Activated naive CD8-positive, alpha-beta T cell (primary cell): ENCODE measurements around the gene NDUFV3.
"Not testable (repeated sequence)": the region's sequence is repeated elsewhere in the genome, so short reads cannot be mapped to it uniquely, and the experiment has no call there.

Source experiments
- H3K27ac Mint-ChIP-seq: one replicate; pipeline ENCODE4 v1.8.0; 2021; ENCODE audit warnings: mixed read lengths
- H3K27me3 Mint-ChIP-seq: one replicate; pipeline ENCODE4 v1.8.0; 2021; ENCODE audit warnings: mixed read lengths
- H3K36me3 Mint-ChIP-seq: one replicate; pipeline ENCODE4 v1.8.0; 2021; ENCODE audit warnings: mixed read lengths
- H3K4me1 Mint-ChIP-seq: one replicate; pipeline ENCODE4 v1.8.0; 2021; ENCODE audit warnings: low read depth, mixed read lengths
- H3K4me3 Mint-ChIP-seq: one replicate; pipeline ENCODE4 v1.8.0; 2021; ENCODE audit warnings: mild to moderate bottlenecking, mixed read lengths
- H3K9me3 Mint-ChIP-seq: one replicate; pipeline ENCODE4 v1.8.0; 2021; ENCODE audit warnings: low read depth, mixed read lengths

Gene NDUFV3

DNA sequence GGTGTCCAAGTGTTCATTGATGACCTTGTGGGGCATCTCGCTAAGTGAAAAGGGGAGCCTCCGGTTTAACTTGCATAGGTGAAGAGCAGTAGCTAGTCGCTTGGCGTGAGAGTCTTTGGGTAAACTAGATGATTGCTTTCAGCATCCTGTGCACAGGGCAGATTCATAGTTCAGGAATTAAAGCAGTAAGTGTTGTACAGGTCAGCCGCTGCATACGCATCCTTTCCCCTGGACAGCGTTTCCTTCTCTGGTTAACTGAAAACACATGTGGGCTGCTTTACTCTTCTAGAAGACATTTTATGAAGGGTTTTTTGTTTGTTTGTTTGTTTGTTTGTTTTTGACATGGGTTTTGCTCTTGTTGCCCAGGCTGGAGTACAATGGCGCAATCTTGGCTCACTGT, 12.1 kb downstream of the NDUFV3 start:
- Mint-ChIP-seq H3K36me3 (peaks cover 3% of the 10 kb centered on the region), H3K4me1 (peaks cover 10% of the 10 kb centered on the region), H3K27me3 (no peaks in the 10 kb centered on the region), H3K27ac (no peak overlapping the region), H3K9me3 (no peaks in the 10 kb centered on the region), H3K4me3 (no peak overlapping the region)

- Mint-ChIP-seq H3K4me1 (peaks cover 7% of the 10 kb centered on the region), H3K36me3 (peaks cover 3% of the 10 kb centered on the region), H3K27ac (no peak overlapping the region), H3K27me3 (no peaks in the 10 kb centered on the region), H3K4me3 (no peak overlapping the region), H3K9me3 (no peaks in the 10 kb centered on the region)
Measured at GRCh38 chr21:42906233-42906632, 13.1 kb downstream of the NDUFV3 start.

DNA sequence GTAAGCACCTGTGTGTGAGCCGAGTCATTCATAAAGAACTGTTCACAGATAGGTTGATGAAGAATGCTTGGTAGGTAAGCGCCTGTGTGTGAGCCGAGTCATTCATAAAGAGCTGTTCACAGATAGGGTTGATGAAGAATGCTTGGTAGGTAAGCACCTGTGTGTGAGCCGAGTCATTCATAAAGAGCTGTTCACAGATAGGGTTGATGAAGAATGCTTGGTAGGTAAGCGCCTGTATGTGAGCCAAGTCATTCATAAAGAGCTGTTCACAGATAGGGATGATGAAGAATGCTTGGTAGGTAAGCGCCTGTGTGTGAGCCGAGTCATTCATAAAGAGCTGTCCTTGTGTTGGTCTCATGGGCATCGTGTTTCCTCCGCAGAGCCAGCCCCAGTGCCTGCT, 15.4 kb downstream of the NDUFV3 start:
- H3K4me3 Mint-ChIP-seq, H3K9me3 Mint-ChIP-seq, H3K27me3 Mint-ChIP-seq, H3K27ac Mint-ChIP-seq, H3K36me3 Mint-ChIP-seq, H3K4me1 Mint-ChIP-seq: not testable (repeated sequence)

- not testable (repeated sequence) for H3K9me3 Mint-ChIP-seq, H3K27me3 Mint-ChIP-seq, H3K4me1 Mint-ChIP-seq, H3K4me3 Mint-ChIP-seq, H3K27ac Mint-ChIP-seq, H3K36me3 Mint-ChIP-seq
Measured at GRCh38 chr21:42911920-42912319, 18.8 kb downstream of the NDUFV3 start.

GRCh38 chr21:42913476-42913875, 20.4 kb downstream of the NDUFV3 start:
- Mint-ChIP-seq H3K4me3 (no peak overlapping the region), H3K27ac (no peak overlapping the region), H3K4me1 (no peaks in the 10 kb centered on the region), H3K27me3 (no peaks in the 10 kb centered on the region), H3K36me3 (no peaks in the 10 kb centered on the region), H3K9me3 (no peaks in the 10 kb centered on the region)

DNA sequence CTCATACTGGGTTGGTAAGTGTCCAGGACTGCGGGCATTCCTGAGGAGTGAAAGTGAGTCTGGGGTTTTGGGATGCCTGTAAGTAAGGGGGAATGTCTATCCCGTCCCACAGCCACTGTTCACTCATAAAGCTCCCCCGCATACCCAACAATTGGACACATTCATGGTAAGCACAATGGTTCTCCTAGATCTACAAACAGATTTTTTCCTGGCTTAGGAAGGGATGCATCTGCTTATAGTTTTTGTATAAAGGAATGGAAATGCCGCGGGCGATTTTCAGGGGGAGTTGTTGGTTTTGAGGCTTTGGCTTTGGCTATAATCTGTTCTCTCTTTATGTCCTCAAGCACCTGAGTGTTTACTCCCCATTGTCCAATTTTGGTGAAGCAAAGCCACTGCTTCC, 25.2 kb downstream of the NDUFV3 start:
- H3K9me3 Mint-ChIP-seq, result no peaks in the 10 kb centered on the region
- no peaks in the 10 kb centered on the region for H3K27me3 Mint-ChIP-seq
- H3K4me1 Mint-ChIP-seq, result peaks cover 2% of the 10 kb centered on the region
- no peak overlapping the region for H3K4me3 Mint-ChIP-seq
- H3K27ac Mint-ChIP-seq, result no peak overlapping the region
- no peaks in the 10 kb centered on the region for H3K36me3 Mint-ChIP-seq

DNA sequence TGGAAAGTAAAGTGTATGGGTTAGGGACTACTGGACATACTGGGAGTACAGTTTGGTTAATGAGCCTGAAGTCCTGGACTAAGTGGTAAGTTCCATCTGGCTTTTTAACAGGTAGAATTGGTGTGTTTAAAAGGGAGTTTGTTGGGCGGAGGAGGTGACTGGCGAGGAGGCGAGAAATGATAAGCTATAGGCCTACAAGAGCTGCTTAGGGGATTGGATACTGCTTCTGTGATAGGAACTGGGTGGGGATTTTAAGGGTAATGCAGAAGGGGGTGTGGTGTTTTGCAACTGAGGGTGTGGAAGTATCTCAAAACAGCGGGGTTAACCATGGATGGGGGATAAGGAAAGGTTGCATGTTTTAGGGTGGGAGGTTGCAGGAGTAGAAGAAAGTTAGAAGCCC, 28.8 kb downstream of the NDUFV3 start:
- Mint-ChIP-seq H3K9me3 (no peaks in the 10 kb centered on the region), H3K27me3 (no peaks in the 10 kb centered on the region), H3K27ac (no peak overlapping the region), H3K36me3 (no peaks in the 10 kb centered on the region), H3K4me3 (no peak overlapping the region), H3K4me1 (peaks cover 18% of the 10 kb centered on the region)

- no peak overlapping the region for H3K4me3 Mint-ChIP-seq
- no peaks in the 10 kb centered on the region for H3K9me3 Mint-ChIP-seq
- no peaks in the 10 kb centered on the region for H3K36me3 Mint-ChIP-seq
- peaks cover 18% of the 10 kb centered on the region for H3K4me1 Mint-ChIP-seq
- no peaks in the 10 kb centered on the region for H3K27me3 Mint-ChIP-seq
- H3K27ac Mint-ChIP-seq, result no peak overlapping the region
Measured at GRCh38 chr21:42922918-42923317, 29.8 kb downstream of the NDUFV3 start.

GRCh38 chr21:42923553-42924432, 30.7 kb downstream of the NDUFV3 start:
- Mint-ChIP-seq H3K36me3 (no peaks in the 10 kb centered on the region), H3K9me3 (no peaks in the 10 kb centered on the region), H3K4me3 (no peak overlapping the region), H3K27ac (peak overlapping the region; percentile 83), H3K4me1 (peaks cover 18% of the 10 kb centered on the region), H3K27me3 (no peaks in the 10 kb centered on the region)

GRCh38 chr21:42924433-42924751, 31.3 kb downstream of the NDUFV3 start:
- Mint-ChIP-seq H3K27me3 (no peaks in the 10 kb centered on the region), H3K27ac (peak overlapping the region; percentile 83), H3K4me3 (no peak overlapping the region), H3K4me1 (peaks cover 18% of the 10 kb centered on the region), H3K9me3 (no peaks in the 10 kb centered on the region), H3K36me3 (no peaks in the 10 kb centered on the region)

GRCh38 chr21:42925114-42925926, 32.2 kb downstream of the NDUFV3 start, which contains the start of gene ERVH48-1:
Gene ERVH48-1 (minus strand): TSS chr21:42925630. CDS start chr21:42919006, 6,624 bp downstream.
- no peaks in the 10 kb centered on the region for H3K9me3 Mint-ChIP-seq
- H3K27ac Mint-ChIP-seq, result no peak within 1 kb of the TSS
- H3K27me3 Mint-ChIP-seq, result no peaks in the 10 kb centered on the region
- no peaks in the 10 kb centered on the region for H3K36me3 Mint-ChIP-seq
- H3K4me3 Mint-ChIP-seq, result no peak within 1 kb of the TSS
- H3K4me1 Mint-ChIP-seq, result peaks cover 18% of the 10 kb centered on the region

DNA sequence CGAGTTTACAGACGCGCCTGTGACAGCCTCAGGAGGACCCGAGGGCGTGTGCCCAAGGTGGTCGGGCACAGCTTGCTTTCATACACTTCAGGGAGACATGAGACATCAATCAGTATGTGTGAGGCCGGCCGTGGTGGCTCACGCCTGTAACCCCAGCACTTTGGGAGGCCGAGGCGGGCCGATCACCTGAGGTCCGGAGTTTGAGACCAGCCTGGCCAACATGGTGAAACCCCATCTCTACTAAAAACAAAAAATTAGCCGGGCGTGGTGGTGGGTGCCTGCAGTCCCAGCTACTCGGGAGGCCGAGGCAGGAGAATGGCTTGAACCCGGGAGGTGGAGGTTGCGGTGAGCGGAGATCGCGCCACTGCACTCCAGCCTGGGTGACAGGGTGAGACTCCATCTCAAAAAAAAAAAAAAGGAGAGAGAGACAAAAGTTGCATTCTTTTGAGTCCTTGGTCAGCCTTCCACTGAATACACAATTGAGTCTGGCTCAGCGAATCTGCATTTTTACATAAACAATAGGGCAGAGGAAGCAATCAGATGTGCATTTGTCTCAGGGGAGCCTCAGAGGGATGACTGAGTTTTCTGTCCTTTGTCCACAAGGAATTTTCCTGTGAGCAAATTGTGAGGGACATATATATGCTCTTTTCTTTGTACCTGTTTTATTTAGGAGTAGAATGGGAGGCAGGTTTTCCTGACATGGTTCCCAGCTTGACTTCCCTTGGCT, 34.5 kb downstream of the NDUFV3 start:
- H3K9me3 Mint-ChIP-seq, H3K27ac Mint-ChIP-seq, H3K36me3 Mint-ChIP-seq, H3K27me3 Mint-ChIP-seq, H3K4me3 Mint-ChIP-seq: not testable (repeated sequence)
- H3K4me1 Mint-ChIP-seq, result peaks cover 18% of the 10 kb centered on the region

DNA sequence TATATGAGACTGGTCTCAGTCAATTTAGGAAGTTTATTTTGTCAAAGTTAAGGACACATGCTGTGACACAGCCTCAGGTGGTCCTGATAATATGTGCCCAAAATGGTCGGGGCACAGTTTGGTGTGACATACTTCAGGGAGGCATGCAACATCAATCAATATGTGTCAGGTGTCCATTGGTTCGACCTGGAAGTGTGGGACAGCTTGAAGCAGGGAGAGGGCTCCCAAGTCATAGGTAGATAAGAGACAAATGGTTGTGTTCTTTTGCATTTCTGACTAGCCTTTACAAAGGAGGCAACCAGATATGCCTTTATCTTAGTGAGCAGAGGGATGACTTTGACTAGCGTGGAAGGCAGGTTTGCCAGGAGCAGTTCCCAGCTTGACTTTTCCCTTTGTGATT, 36.9 kb downstream of the NDUFV3 start:
- no peaks in the 10 kb centered on the region for H3K27me3 Mint-ChIP-seq
- no peak overlapping the region for H3K27ac Mint-ChIP-seq
- no peak overlapping the region for H3K4me3 Mint-ChIP-seq
- H3K4me1 Mint-ChIP-seq, result peaks cover 3% of the 10 kb centered on the region
- H3K36me3 Mint-ChIP-seq, result no peaks in the 10 kb centered on the region
- no peaks in the 10 kb centered on the region for H3K9me3 Mint-ChIP-seq

DNA sequence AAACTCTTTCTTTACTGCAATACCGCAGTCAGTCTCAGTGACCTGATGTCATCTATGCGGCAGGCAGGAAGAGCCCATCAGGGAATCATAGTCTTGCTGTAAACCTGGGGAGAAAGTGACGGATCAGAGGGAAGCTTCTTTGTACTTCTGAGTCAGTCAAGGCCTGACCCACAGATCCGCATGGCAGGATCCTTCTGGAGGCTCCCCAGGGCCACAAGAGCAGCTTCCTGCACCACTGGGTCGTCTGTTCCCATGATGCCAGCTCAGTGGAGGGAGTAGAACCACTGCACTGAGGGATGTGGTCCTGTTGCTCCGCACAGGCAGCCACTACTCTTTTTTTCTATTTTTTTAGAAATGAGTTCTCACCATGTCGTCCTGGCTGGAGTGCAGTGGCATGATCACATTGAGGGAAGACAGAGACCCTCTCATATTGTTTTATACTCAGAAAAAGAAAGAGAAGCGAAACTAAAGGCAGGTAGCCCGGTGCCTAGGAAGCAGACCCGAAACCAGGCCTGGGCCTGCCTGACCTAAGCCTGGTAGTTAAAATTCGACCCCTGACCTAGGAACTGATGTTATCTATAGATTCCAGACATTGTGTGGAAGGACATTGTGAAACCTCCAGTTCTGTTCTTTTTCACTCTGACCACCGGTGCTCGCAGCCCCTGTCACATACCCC, 38.6 kb downstream of the NDUFV3 start:
- Mint-ChIP-seq H3K9me3 (no peaks in the 10 kb centered on the region), H3K4me1 (no peaks in the 10 kb centered on the region), H3K36me3 (no peaks in the 10 kb centered on the region), H3K27me3 (no peaks in the 10 kb centered on the region), H3K4me3 (no peak overlapping the region), H3K27ac (no peak overlapping the region)
